Medulla oblongata (tissue), 1 donor: Measurements from ENCODE around the gene PCGF6.

Experiments
- DNase-seq: peaks from one replicate; pipeline ENCODE4 v3.0.0-alpha.2; 2015; ENCODE audit errors: extremely low spot score

Gene PCGF6

DNA sequence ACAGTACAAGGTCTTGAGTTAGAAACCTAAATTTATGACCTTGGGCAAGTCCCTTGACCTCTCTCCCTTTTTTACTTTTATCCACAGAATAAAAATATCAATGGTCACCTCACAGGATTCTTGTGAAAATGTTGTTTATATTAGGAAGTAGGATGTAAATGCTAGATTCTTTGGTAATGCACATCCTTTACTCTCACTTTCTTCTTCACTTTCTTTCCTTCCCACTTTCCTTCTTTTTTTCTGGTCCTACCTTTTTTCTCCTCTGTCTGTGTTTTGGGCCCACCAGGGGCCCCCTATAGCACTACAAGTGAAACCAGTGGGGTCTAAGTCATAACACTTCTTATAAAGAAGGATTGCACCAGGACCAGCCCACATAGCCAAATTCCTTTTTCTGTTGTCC lies 93.1 kb downstream of the PCGF6 start:
- DNase-seq: no peak

DNA sequence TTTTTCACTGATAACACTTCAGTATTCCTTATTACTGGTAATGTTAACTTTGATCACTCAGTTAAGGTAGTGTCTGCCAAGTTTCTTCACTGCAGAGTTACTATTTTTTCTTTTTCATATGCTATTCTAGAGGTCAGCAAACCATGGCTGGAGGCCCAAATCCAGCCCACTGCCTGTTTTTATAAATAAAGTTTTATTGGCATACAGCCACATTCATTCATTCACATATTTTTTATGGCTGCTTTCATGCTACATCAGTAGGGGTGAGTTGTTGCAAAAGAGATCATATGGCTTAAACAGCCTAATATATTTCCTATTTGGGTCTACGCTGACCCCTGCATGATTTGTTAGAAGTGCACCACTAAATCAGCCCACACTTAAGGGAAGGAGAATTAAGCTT lies 94.3 kb downstream of the PCGF6 start:
- DNase-seq: no peak

- DNase-seq: no peak
These were observed 96.2 kb downstream of the PCGF6 start for GRCh38 chr10:103254538-103255325.

GRCh38 chr10:103254113-103254512 lies 96.8 kb downstream of the PCGF6 start:
- DNase-seq: no peak
